A549 (cell line): ENCODE data around the gene MEI1. TPM values are rescaled to one million over a fixed set of nuclear protein-coding genes. Genes with fewer than 3 reads are reported as not detected.

ENCODE experiments used
- ATAC-seq, 2 experiments: fragments of 200-7000 bp in 1 of 2; fragments of >200 bp in 1 of 2; cut with Nextera tagmentation in 1 of 2; cut with Tn5 transposase in 1 of 2; 3 replicates each; pipeline versions ENCODE4 v1.8.0 to v1.9.1; 2018 to 2020; ENCODE audit warnings: mild to moderate bottlenecking in 1 of 2, moderate library complexity in 1 of 2
- CTCF ChIA-PET: fragments of 300-600 bp; sonication (Branson Sonifier 250); formaldehyde crosslinking; extraction: SDS; loops from one replicate; lab custom pipeline; 2021; ENCODE audit warnings: antibody characterized with exemption, inconsistent platforms; lab: Yijun Ruan, JAX
- POLR2A ChIA-PET: fragments of 350-600 bp; formaldehyde crosslinking; extraction: SDS; loops from one replicate; lab custom pipeline; 2021; ENCODE audit warnings: antibody characterized with exemption, inconsistent platforms; lab: Yijun Ruan, JAX
- DNase-seq, 2 experiments: peaks; one replicate each; pipeline versions ENCODE4 v3.0.0 to v3.0.0-alpha.2; 2011 to 2016; ENCODE audit warnings: low read depth in 1 of 2, low spot score in 1 of 2
- FAIRE-seq: peaks from 2 replicates; lab custom pipeline; 2011; peaks lifted over from hg19 to GRCh38; lab: Jason Lieb, UNC
- H3K27ac ChIP-seq, 2 experiments: fragments of >200 bp; sonication (Bioruptor Twin); formaldehyde crosslinking; 3 replicates each; pipeline ENCODE4 v1.5.1; 2016 to 2017
- H3K4me1 ChIP-seq: fragments of >200 bp; sonication (Bioruptor Twin); formaldehyde crosslinking; 3 replicates; pipeline ENCODE4 v1.6.1; 2016
- H3K4me2 ChIP-seq: fragments of >200 bp; sonication (Bioruptor Twin); formaldehyde crosslinking; 3 replicates; pipeline ENCODE4 v1.6.1; 2016
- H3K4me3 ChIP-seq: fragments of >200 bp; sonication (Bioruptor Twin); formaldehyde crosslinking; 3 replicates; pipeline ENCODE4 v1.5.1; 2016
- H3K9me3 ChIP-seq: fragments of >200 bp; sonication (Bioruptor Twin); formaldehyde crosslinking; 3 replicates; pipeline ENCODE4 v1.6.1; 2016
- BHLHE40 ChIP-seq: IDR thresholded peaks from 2 replicates; pipeline ENCODE4 v1.6.1; 2012; ENCODE audit warnings: low read depth, low read length, inconsistent platforms
- CHD4 ChIP-seq: fragments of 200-600 bp; sonication (generic); IDR thresholded peaks from 2 replicates; pipeline ENCODE4 v1.6.1; 2016; ENCODE audit warnings: antibody characterized with exemption, mild to moderate bottlenecking, borderline replicate concordance
- EHF ChIP-seq: fragments of 250-450 bp; sonication (Bioruptor Pico); IDR thresholded peaks from 2 replicates; pipeline ENCODE4 v1.5.0; 2020; ENCODE audit warnings: mild to moderate bottlenecking
- FOXS1 ChIP-seq: fragments of 250-450 bp; sonication (Bioruptor Pico); IDR thresholded peaks from 2 replicates; pipeline ENCODE4 v1.5.0; 2020; ENCODE audit warnings: mild to moderate bottlenecking, moderate library complexity
- JUNB ChIP-seq: fragments of >200 bp; sonication (Bioruptor Twin); formaldehyde crosslinking; IDR thresholded peaks from 2 replicates; pipeline ENCODE4 v1.6.1; 2016
- KDM5A ChIP-seq: fragments of 200-600 bp; sonication (generic); IDR thresholded peaks from 2 replicates; pipeline ENCODE4 v1.6.1; 2016; ENCODE audit warnings: antibody characterized with exemption, mild to moderate bottlenecking
- MAZ ChIP-seq: fragments of 150-350 bp; IDR thresholded peaks from 2 replicates; pipeline ENCODE4 v1.6.1; 2014; ENCODE audit warnings: antibody characterized with exemption, low read depth, low read length, borderline replicate concordance
- MYC ChIP-seq: IDR thresholded peaks from 2 replicates; pipeline ENCODE4 v1.6.1; 2012; ENCODE audit warnings: mild to moderate bottlenecking, inconsistent platforms, low read length, improper control_type of control experiment, borderline replicate concordance
- NFE2L2 ChIP-seq: fragments of 150-350 bp; conservative IDR thresholded peaks from 2 replicates; pipeline ENCODE4 v1.6.1; 2014; ENCODE audit warnings: low read length
- POLR2A ChIP-seq: IDR thresholded peaks from 2 replicates; pipeline ENCODE4 v1.6.1; 2012; ENCODE audit warnings: mild to moderate bottlenecking, low read length
- RAD21 ChIP-seq, 2 experiments: fragments of >200 bp in 1 of 2; sonication (Bioruptor Twin) in 1 of 2; formaldehyde crosslinking in 1 of 2; IDR thresholded peaks in 1 of 2; conservative IDR thresholded peaks in 1 of 2; 2 replicates in 1 of 2; 3 replicates in 1 of 2; pipeline ENCODE4 v1.6.1; 2012 to 2018; ENCODE audit warnings: inconsistent platforms in 1 of 2
- RCOR1 ChIP-seq: fragments of 150-350 bp; IDR thresholded peaks from 2 replicates; pipeline ENCODE4 v1.6.1; 2014; ENCODE audit warnings: antibody characterized with exemption, low read length, low read depth
- RNF2 ChIP-seq: fragments of 200-600 bp; sonication (generic); IDR thresholded peaks from 2 replicates; pipeline ENCODE4 v1.6.1; 2016; ENCODE audit warnings: low read depth, mild to moderate bottlenecking, antibody characterized with exemption, moderate library complexity, borderline replicate concordance
- TP53 ChIP-seq: fragments of 250-450 bp; sonication (Bioruptor Pico); IDR thresholded peaks from 2 replicates; pipeline ENCODE4 v1.5.0; 2021; ENCODE audit warnings: mild to moderate bottlenecking, moderate library complexity
- ZC3H11A ChIP-seq: fragments of 450-650 bp; IDR thresholded peaks from 2 replicates; pipeline ENCODE4 v1.6.1; 2014; ENCODE audit warnings: antibody characterized with exemption, mild to moderate bottlenecking
- WGBS: methylation state at CpG from one replicate; pipeline ENCODE4 v1.1.6; 2017; ENCODE audit errors: missing lambda C conversion rate; 5-methylcytosine and 5-hydroxymethylcytosine counted together
- polyA plus RNA-seq, 4 experiments: library from polyadenylated mRNA; depleted of rRNA in 3 of 4; stranded (reverse); fragments of >200 nt; fragmentation: RNase III in 1 of 4; extraction: RNeasy Plus Mini Kit Qiagen cat#74134 plus additional on column Dnase treatment in 1 of 4; gene quantifications; 2 replicates in 3 of 4; 3 replicates in 1 of 4; pipeline ENCODE4 v1.2.3, GENCODE V29; 2011 to 2017
- TF ChIP-seq, protein P1 (sequence below): fragments of 200-600 bp; sonication (generic); IDR thresholded peaks from 2 replicates; pipeline ENCODE4 v1.6.1; 2016; ENCODE audit warnings: antibody characterized with exemption, mild to moderate bottlenecking, moderate library complexity
- TF ChIP-seq, protein P2 (sequence below): fragments of >200 bp; sonication (Bioruptor Twin); formaldehyde crosslinking; IDR thresholded peaks from 3 replicates; pipeline ENCODE4 v1.5.1; 2016
- TF ChIP-seq, protein P3 (sequence below): fragments of 150-350 bp; IDR thresholded peaks from 2 replicates; pipeline ENCODE4 v1.6.1; 2014; ENCODE audit warnings: low read depth, mild to moderate bottlenecking, low read length
- TF ChIP-seq, protein P4 (sequence below): IDR thresholded peaks from 2 replicates; pipeline ENCODE4 v1.6.1; 2012

MEI1 gene
- polyA plus RNA-seq, 2 of the 4 experiments (the other 2 are of a cell fraction): 0.12 TPM; not detected in 1

DNA sequence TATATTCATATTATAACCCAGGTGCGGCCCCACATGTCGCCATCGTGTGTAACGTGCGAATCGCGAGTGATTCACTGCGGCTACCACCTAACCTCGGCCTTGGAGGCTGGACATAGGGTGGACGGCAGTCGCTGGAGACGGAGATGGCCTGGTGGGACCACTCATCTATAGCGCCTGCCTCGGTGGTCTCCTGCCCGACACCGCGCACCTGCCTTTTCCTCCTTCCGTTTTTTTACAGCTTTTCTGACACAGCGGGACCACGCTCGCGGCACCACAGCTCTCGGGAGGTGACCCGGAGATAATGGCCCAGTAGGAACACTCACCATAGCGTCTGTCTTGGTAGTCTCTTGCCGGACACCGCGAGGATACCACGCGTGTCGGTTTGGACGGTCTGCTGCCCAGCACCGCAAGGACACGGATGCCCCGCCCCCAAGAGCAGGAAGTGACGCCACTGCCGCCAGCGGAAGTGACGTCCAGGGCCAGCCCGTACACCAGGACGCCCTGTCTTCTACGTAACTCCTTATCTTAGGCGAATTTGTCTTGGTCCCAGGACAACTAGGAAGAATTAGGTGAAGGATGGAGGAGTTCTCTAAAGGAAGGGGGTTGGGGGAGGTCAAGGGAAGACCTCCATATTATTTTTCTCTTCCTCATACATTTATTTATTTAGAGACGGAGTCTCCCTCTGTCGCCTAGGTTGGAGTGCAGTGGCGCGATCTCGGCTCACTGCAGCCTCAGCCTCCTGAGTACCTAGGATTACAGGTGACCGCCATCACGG is 17.1 kb upstream of the MEI1 start:
- WGBS: 92% methylated on average over 50 of the region's 50 CpGs
- Histone ChIP-seq H3K4me1 (peaks cover 4% of the 10 kb centered on the region; the same call in 1 of the 3 replicates), H3K4me2 (no peak overlapping the region), H3K9me3 (no peaks in the 10 kb centered on the region), H3K27ac (no peak overlapping the region), H3K4me3 (no peak overlapping the region)
- TF ChIP-seq ZC3H11A (no peak), BHLHE40 (no peak), TP53 (CRISPR knock-in tag) (no peak), EHF (no peak), KDM5A (no peak), MYC (no peak), CHD4 (no peak), RAD21 (conservative IDR thresholded peaks at IDR 0.05 in 1 of 2, IDR thresholded peaks at IDR 0.05 in 1 of 2) (no peak), RCOR1 (no peak), JUNB (no peak), POLR2A (no peak), RNF2 (no peak)
- TF ChIP-seq, protein P1, sequence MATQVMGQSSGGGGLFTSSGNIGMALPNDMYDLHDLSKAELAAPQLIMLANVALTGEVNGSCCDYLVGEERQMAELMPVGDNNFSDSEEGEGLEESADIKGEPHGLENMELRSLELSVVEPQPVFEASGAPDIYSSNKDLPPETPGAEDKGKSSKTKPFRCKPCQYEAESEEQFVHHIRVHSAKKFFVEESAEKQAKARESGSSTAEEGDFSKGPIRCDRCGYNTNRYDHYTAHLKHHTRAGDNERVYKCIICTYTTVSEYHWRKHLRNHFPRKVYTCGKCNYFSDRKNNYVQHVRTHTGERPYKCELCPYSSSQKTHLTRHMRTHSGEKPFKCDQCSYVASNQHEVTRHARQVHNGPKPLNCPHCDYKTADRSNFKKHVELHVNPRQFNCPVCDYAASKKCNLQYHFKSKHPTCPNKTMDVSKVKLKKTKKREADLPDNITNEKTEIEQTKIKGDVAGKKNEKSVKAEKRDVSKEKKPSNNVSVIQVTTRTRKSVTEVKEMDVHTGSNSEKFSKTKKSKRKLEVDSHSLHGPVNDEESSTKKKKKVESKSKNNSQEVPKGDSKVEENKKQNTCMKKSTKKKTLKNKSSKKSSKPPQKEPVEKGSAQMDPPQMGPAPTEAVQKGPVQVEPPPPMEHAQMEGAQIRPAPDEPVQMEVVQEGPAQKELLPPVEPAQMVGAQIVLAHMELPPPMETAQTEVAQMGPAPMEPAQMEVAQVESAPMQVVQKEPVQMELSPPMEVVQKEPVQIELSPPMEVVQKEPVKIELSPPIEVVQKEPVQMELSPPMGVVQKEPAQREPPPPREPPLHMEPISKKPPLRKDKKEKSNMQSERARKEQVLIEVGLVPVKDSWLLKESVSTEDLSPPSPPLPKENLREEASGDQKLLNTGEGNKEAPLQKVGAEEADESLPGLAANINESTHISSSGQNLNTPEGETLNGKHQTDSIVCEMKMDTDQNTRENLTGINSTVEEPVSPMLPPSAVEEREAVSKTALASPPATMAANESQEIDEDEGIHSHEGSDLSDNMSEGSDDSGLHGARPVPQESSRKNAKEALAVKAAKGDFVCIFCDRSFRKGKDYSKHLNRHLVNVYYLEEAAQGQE: no peak
- TF ChIP-seq, protein P2, sequence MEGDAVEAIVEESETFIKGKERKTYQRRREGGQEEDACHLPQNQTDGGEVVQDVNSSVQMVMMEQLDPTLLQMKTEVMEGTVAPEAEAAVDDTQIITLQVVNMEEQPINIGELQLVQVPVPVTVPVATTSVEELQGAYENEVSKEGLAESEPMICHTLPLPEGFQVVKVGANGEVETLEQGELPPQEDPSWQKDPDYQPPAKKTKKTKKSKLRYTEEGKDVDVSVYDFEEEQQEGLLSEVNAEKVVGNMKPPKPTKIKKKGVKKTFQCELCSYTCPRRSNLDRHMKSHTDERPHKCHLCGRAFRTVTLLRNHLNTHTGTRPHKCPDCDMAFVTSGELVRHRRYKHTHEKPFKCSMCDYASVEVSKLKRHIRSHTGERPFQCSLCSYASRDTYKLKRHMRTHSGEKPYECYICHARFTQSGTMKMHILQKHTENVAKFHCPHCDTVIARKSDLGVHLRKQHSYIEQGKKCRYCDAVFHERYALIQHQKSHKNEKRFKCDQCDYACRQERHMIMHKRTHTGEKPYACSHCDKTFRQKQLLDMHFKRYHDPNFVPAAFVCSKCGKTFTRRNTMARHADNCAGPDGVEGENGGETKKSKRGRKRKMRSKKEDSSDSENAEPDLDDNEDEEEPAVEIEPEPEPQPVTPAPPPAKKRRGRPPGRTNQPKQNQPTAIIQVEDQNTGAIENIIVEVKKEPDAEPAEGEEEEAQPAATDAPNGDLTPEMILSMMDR: no peak
- TF ChIP-seq, protein P3, sequence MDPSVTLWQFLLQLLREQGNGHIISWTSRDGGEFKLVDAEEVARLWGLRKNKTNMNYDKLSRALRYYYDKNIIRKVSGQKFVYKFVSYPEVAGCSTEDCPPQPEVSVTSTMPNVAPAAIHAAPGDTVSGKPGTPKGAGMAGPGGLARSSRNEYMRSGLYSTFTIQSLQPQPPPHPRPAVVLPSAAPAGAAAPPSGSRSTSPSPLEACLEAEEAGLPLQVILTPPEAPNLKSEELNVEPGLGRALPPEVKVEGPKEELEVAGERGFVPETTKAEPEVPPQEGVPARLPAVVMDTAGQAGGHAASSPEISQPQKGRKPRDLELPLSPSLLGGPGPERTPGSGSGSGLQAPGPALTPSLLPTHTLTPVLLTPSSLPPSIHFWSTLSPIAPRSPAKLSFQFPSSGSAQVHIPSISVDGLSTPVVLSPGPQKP: no peak
- TF ChIP-seq, protein P4, sequence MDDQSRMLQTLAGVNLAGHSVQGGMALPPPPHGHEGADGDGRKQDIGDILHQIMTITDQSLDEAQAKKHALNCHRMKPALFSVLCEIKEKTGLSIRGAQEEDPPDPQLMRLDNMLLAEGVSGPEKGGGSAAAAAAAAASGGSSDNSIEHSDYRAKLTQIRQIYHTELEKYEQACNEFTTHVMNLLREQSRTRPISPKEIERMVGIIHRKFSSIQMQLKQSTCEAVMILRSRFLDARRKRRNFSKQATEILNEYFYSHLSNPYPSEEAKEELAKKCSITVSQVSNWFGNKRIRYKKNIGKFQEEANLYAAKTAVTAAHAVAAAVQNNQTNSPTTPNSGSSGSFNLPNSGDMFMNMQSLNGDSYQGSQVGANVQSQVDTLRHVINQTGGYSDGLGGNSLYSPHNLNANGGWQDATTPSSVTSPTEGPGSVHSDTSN: no peak
- POLR2A ChIA-PET: no interaction called here
- ATAC-seq (no peak), DNase-seq (no peak), FAIRE-seq (no peak)
- CTCF ChIA-PET: interaction anchor here (1.6 kb wide), 1 partner anchor 22 kb away, joined by 6 read pairs; no protein-coding TSS in a partner anchor

DNA sequence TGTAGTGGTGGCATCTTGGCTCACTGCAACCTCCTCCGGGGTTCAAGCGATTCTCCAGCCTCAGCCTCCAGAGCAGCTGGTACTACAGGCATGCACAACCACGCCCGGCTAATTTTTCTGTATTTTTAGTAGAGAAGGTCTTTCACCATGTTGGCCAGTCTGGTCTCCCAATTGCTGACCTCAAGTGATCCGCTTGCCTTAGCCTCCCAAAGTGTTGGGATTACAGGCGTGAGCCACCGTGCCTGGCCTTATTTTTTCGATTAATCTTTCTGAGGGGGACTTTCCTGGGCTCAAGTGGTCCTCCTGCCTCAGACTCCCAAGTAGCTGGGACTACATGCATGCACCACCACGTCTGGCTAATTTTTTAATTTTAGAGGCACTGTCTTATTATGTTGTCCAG is 16.3 kb upstream of the MEI1 start:
- H3K27ac ChIP-seq: no peak overlapping the region
- TF ChIP-seq MAZ (no peak), RNF2 (no peak), NFE2L2 (no peak), FOXS1 (CRISPR knock-in tag) (no peak)
- DNase-seq (no peak), ATAC-seq (no peak), FAIRE-seq (no peak)
- CTCF ChIA-PET: interaction anchor here (1.5 to 1.6 kb wide), 3 partner anchors 10 to 21 kb away, joined by 4 to 10 read pairs (median 6); no protein-coding TSS in a partner anchor
- peaks cover 6% of the 10 kb centered on the region; the same call in 1 of the 3 replicates for H3K4me1 ChIP-seq
- H3K4me2 ChIP-seq: no peak overlapping the region
- POLR2A ChIA-PET: no interaction called here
- H3K9me3 ChIP-seq: no peaks in the 10 kb centered on the region
- WGBS: 95% methylated on average over 9 of the region's 9 CpGs
- H3K4me3 ChIP-seq: no peak overlapping the region
